K562 (cell line): ENCODE measurements around the gene KLRF1. TPM values are rescaled to one million over a fixed set of nuclear protein-coding genes. Genes with fewer than 3 reads are reported as not detected.

ENCODE experiments used
- CTCF ChIP-seq, 3 experiments: IDR thresholded peaks in 2 of 3; conservative IDR thresholded peaks in 1 of 3; 2 replicates each; pipeline ENCODE4 v1.5.1; 2011 to 2012; ENCODE audit warnings: low read length in 3 of 3, mild to moderate bottlenecking in 3 of 3, control low read depth in 2 of 3, improper control_type of control experiment in 1 of 3, inconsistent platforms in 1 of 3, low read depth in 1 of 3, mixed read lengths in 1 of 3, moderate library complexity in 1 of 3; ENCODE audit not compliant: insufficient read depth in 2 of 3
- E2F1 ChIP-seq: sonication (generic); formaldehyde crosslinking; IDR thresholded peaks from 2 replicates; pipeline ENCODE4 v1.8.1; 2023; ENCODE audit warnings: mild to moderate bottlenecking, missing genetic modification reagents, moderate library complexity
- HDAC8 ChIP-seq: fragments of 450-650 bp; IDR thresholded peaks from 2 replicates; pipeline ENCODE4 v1.6.1; 2016; ENCODE audit warnings: mild to moderate bottlenecking, missing genetic modification characterization, moderate library complexity, missing compliant biosample characterization
- HES1 ChIP-seq: fragments of 450-650 bp; IDR thresholded peaks from 2 replicates; pipeline ENCODE4 v1.6.1; 2016; ENCODE audit warnings: low read depth, mild to moderate bottlenecking, moderate library complexity
- HSF4 ChIP-seq: fragments of 250-450 bp; sonication (Bioruptor Pico); IDR thresholded peaks from 2 replicates; pipeline ENCODE4 v2.1.2; 2022; ENCODE audit warnings: mild to moderate bottlenecking, moderate library complexity, borderline replicate concordance
- NCOA6 ChIP-seq: fragments of 450-650 bp; IDR thresholded peaks from 2 replicates; pipeline ENCODE4 v1.6.1; 2017; ENCODE audit warnings: mild to moderate bottlenecking
- PHB ChIP-seq: fragments of 250-450 bp; sonication (Bioruptor Pico); IDR thresholded peaks from 2 replicates; pipeline ENCODE4 v1.5.0; 2021
- RBM15 ChIP-seq: fragments of 200-400 bp; formaldehyde crosslinking; IDR thresholded peaks from 2 replicates; pipeline ENCODE4 v1.6.1; 2018; ENCODE audit warnings: mild to moderate bottlenecking, low read length, moderate library complexity; ENCODE audit not compliant: insufficient read depth
- SMAD3 ChIP-seq: fragments of 450-650 bp; formaldehyde crosslinking; conservative IDR thresholded peaks from 2 replicates; pipeline ENCODE4 v1.4.0; 2020; ENCODE audit warnings: mild to moderate bottlenecking
- SMAD4 ChIP-seq: fragments of 250-450 bp; sonication (Bioruptor Pico); conservative IDR thresholded peaks from 2 replicates; pipeline ENCODE4 v1.8.0; 2021; ENCODE audit warnings: inconsistent platforms, mild to moderate bottlenecking, moderate library complexity
- SMC3 ChIP-seq: conservative IDR thresholded peaks from 2 replicates; pipeline ENCODE4 v1.6.1; 2011; ENCODE audit warnings: low read depth, low read length, improper control_type of control experiment; ENCODE audit not compliant: insufficient read depth
- TCF7 ChIP-seq: sonication (generic); IDR thresholded peaks from 2 replicates; pipeline ENCODE4 v1.6.1; 2016; ENCODE audit warnings: antibody characterized with exemption, borderline replicate concordance
- ZBTB33 ChIP-seq: sonication (generic); formaldehyde crosslinking; IDR thresholded peaks from 2 replicates; pipeline ENCODE4 v1.8.1; 2023; ENCODE audit warnings: mild to moderate bottlenecking, missing genetic modification reagents
- ZNF280B ChIP-seq: fragments of 250-450 bp; sonication (Bioruptor Pico); IDR thresholded peaks from 2 replicates; pipeline ENCODE4 v1.5.1; 2021; ENCODE audit warnings: mild to moderate bottlenecking
- polyA plus RNA-seq, 8 experiments: library from polyadenylated mRNA; depleted of rRNA in 4 of 8; stranded (reverse) in 5 of 8; unstranded in 3 of 8; fragments of >200 nt; fragmentation: Nextera tagmentation in 2 of 8; fragmentation: Illumina TruSeq in 1 of 8; extraction: Ambion mirVana in 2 of 8; extraction: Trizol in 1 of 8; gene quantifications; 2 replicates each; pipeline versions ENCODE4 v1.2.1 to v1.2.3, GENCODE V29; 2011 to 2014; ENCODE audit warnings: inconsistent platforms in 1 of 8, missing spikeins in 1 of 8
- total RNA-seq, 7 experiments: library from RNA; depleted of rRNA in 6 of 7; stranded (reverse); fragments of >200 nt in 6 of 7; fragmentation: Illumina TruSeq in 2 of 7; extraction: Trizol in 2 of 7; gene quantifications; 2 replicates each; pipeline versions ENCODE4 v1.2.1 to v1.2.3, GENCODE V29; 2011 to 2021; ENCODE audit warnings: low replicate concordance in 1 of 7

KLRF1 gene
- total and polyA plus RNA-seq, 9 of the 15 experiments (the other 6 are each of a cell fraction or from before 2014, with no cell fraction given): 0.48 to 1.8 (median 1.1) TPM

- TF ChIP-seq TCF7: no peak
- no peak for TF ChIP-seq PHB
- TF ChIP-seq HDAC8 (tag): no peak
- TF ChIP-seq ZBTB33 (CRISPR knock-in tag): 0 out of 2 replicates have a peak, but pooled peaks have one; percentile 20
- TF ChIP-seq NCOA6: no peak
- TF ChIP-seq SMAD4: no peak
- no peak for TF ChIP-seq HES1
- peak; percentile 69 to 81 (median 73) for TF ChIP-seq CTCF (IDR thresholded peaks at IDR 0.05 in 2 of 3, conservative IDR thresholded peaks at IDR 0.05 in 1 of 3; ENCODE audit: insufficient read depth in 2 of 3, low read depth in 1 of 3, low read length in 3 of 3)
- TF ChIP-seq E2F1 (CRISPR knock-in tag): no peak
- TF ChIP-seq SMAD3 (CRISPR knock-in tag): no peak
- TF ChIP-seq ZNF280B (CRISPR knock-in tag): no peak
- TF ChIP-seq RBM15: no peak
- TF ChIP-seq HSF4: no peak
- TF ChIP-seq SMC3: peak; percentile 70; the same call in 1 of the 2 replicates
- TF ChIP-seq, all 486 proteins: peak for 10
Measured at GRCh38 chr12:9813821-9814798, 13.2 kb upstream of the KLRF1 start (continued).
